Natural killer cell (primary cell): ENCODE measurements around the gene FOXJ3. TPM values are rescaled to one million over a fixed set of nuclear protein-coding genes. Genes with fewer than 3 reads are reported as not detected.
A peak's percentile ranks its signal among the peaks of the same experiment; 100 is the strongest.

Source experiments
- ATAC-seq, 3 donors: fragments of 150-1000 bp in 2 of 3; fragments of 200-7000 bp in 1 of 3; cut with Tn5 transposase; 1 replicate in 1 of 3; 2 replicates in 2 of 3; pipeline ENCODE4 v1.10.0; 2021; ENCODE audit warnings: mild to moderate bottlenecking in 2 of 3, moderate library complexity in 2 of 3
- DNase-seq, 2 donors: peaks; one replicate each; pipeline versions ENCODE4 v3.0.0 to v3.0.0-alpha.2; 2013 to 2021; ENCODE audit warnings: mixed read lengths in 1 of 2
- H3K27ac ChIP-seq: one replicate; pipeline ENCODE4 v1.5.1; 2013; ENCODE audit warnings: mild to moderate bottlenecking, low read length
- H3K27me3 ChIP-seq: one replicate; pipeline ENCODE4 v1.6.1; 2013; ENCODE audit warnings: low read length; ENCODE audit not compliant: control insufficient read depth, insufficient read depth
- H3K36me3 ChIP-seq: one replicate; pipeline ENCODE4 v1.6.1; 2013; ENCODE audit warnings: low read length; ENCODE audit not compliant: control insufficient read depth, insufficient read depth
- H3K4me1 ChIP-seq: one replicate; pipeline ENCODE4 v1.6.1; 2013; ENCODE audit warnings: low read length; ENCODE audit not compliant: control insufficient read depth, insufficient read depth
- H3K4me3 ChIP-seq: one replicate; pipeline ENCODE4 v1.5.1; 2013; ENCODE audit warnings: low read length
- H3K9me3 ChIP-seq: one replicate; pipeline ENCODE4 v1.6.1; 2013; ENCODE audit warnings: low read length; ENCODE audit not compliant: control insufficient read depth, insufficient read depth
- H3K27ac Mint-ChIP-seq, 2 donors: one replicate each; pipeline ENCODE4 v1.8.0; 2022; ENCODE audit warnings: mild to moderate bottlenecking in 2 of 2, mixed read lengths in 2 of 2, moderate library complexity in 1 of 2
- H3K27me3 Mint-ChIP-seq, 2 donors: one replicate each; pipeline ENCODE4 v1.8.0; 2022; ENCODE audit warnings: low read depth in 2 of 2, mixed read lengths in 2 of 2
- H3K36me3 Mint-ChIP-seq: one replicate; pipeline ENCODE4 v1.8.0; 2022; ENCODE audit warnings: mixed read lengths
- H3K4me1 Mint-ChIP-seq, 2 donors: one replicate each; pipeline ENCODE4 v1.8.0; 2022; ENCODE audit warnings: mixed read lengths in 2 of 2
- H3K4me3 Mint-ChIP-seq: one replicate; pipeline ENCODE4 v1.8.0; 2022; ENCODE audit warnings: mild to moderate bottlenecking, moderate library complexity, mixed read lengths
- H3K9me3 Mint-ChIP-seq, 2 donors: one replicate each; pipeline ENCODE4 v1.8.0; 2022; ENCODE audit warnings: mixed read lengths in 2 of 2
- CTCF ChIP-seq: fragments of 200-600 bp; IDR thresholded peaks from one replicate; pipeline ENCODE4 v1.8.0; 2022; ENCODE audit warnings: antibody characterized with exemption
- WGBS: methylation state at CpG from one replicate; pipeline ENCODE4 v1.1.7; 2013; ENCODE audit warnings: missing lambda C conversion rate; ENCODE audit not compliant: insufficient coverage; 5-methylcytosine and 5-hydroxymethylcytosine counted together
- intact Hi-C: fragments of 100-400 bp; cut with micrococcal nuclease; formaldehyde crosslinking; loops from one replicate; pipeline ENCODE4 v1.14.2; 2022
- total RNA-seq, 4 donors: library from RNA; stranded (reverse); fragments of 120-200 nt in 1 of 4; gene quantifications; one replicate each; pipeline versions ENCODE4 v1.2.3 to v1.2.4, GENCODE V29; 2013 to 2022

Gene FOXJ3
- total RNA-seq, 3 donors from 2014 or later (not counting 1 experiment from before 2014, with no cell fraction given), result 81.9 to 93.8 (median 82.5) TPM

- Mint-ChIP-seq H3K4me3 (peak overlapping the region; percentile 56), H3K27me3 (no peaks in the 10 kb centered on the region), H3K27ac (peak overlapping the region; percentile 90), H3K36me3 (no peaks in the 10 kb centered on the region), H3K4me1 (peaks cover 88 to 91% of the 10 kb centered on the region in 2 donors), H3K9me3 (no peaks in the 10 kb centered on the region)
- H3K27ac ChIP-seq, result no peak overlapping the region
- no peaks in the 10 kb centered on the region for H3K36me3 ChIP-seq
- no peak overlapping the region for H3K4me3 ChIP-seq
- intact Hi-C loops, result loop anchor here (2.0 kb wide), 1 partner anchor 16 kb away; the partner anchor contains the start of gene FOXJ3
- ATAC-seq (no peak), DNase-seq (no peak)
- TF ChIP-seq CTCF, result no peak
- no peaks in the 10 kb centered on the region for H3K27me3 ChIP-seq
- H3K4me1 ChIP-seq, result peaks cover 28% of the 10 kb centered on the region
- no peaks in the 10 kb centered on the region for H3K9me3 ChIP-seq
- WGBS, result 95% methylated on average over 3 of the region's 4 CpGs
Observed at GRCh38 chr1:42318601-42319000, 16.4 kb downstream of the FOXJ3 start.

- no peaks in the 10 kb centered on the region for H3K9me3 Mint-ChIP-seq
- H3K4me3 Mint-ChIP-seq, result peak overlapping the region; percentile 48
- TF ChIP-seq CTCF, result no peak
- ATAC-seq, result no peak
- DNase-seq, result no peak
- H3K9me3 ChIP-seq, result no peaks in the 10 kb centered on the region
- H3K4me1 Mint-ChIP-seq, result peaks cover 84 to 86% of the 10 kb centered on the region in 2 donors
- no peaks in the 10 kb centered on the region for H3K36me3 Mint-ChIP-seq
- intact Hi-C loops, result no loop called here
- 67% methylated on average over 1 of the region's 1 CpG for WGBS
- no peak overlapping the region for H3K4me3 ChIP-seq
- H3K36me3 ChIP-seq, result no peaks in the 10 kb centered on the region
- H3K27ac ChIP-seq, result no peak overlapping the region
- H3K27me3 Mint-ChIP-seq, result no peaks in the 10 kb centered on the region
- no peaks in the 10 kb centered on the region for H3K27me3 ChIP-seq
- H3K4me1 ChIP-seq, result peaks cover 30% of the 10 kb centered on the region
- H3K27ac Mint-ChIP-seq, result peak overlapping the region; percentile 26 to 82
Observed at GRCh38 chr1:42317308-42317707, 17.7 kb downstream of the FOXJ3 start.

GRCh38 chr1:42316292-42316691 lies 18.7 kb downstream of the FOXJ3 start:
- no peaks in the 10 kb centered on the region for H3K27me3 ChIP-seq
- Mint-ChIP-seq H3K9me3 (no peaks in the 10 kb centered on the region), H3K27me3 (no peaks in the 10 kb centered on the region), H3K36me3 (no peaks in the 10 kb centered on the region), H3K4me3 (no peak overlapping the region), H3K4me1 (peaks cover 81 to 84% of the 10 kb centered on the region in 2 donors), H3K27ac (no peak overlapping the region)
- H3K4me1 ChIP-seq, result peaks cover 30% of the 10 kb centered on the region
- DNase-seq (no peak), ATAC-seq (no peak)
- no peaks in the 10 kb centered on the region for H3K9me3 ChIP-seq
- intact Hi-C loops, result no loop called here
- TF ChIP-seq CTCF, result no peak
- H3K36me3 ChIP-seq, result no peaks in the 10 kb centered on the region
- WGBS, result 92% methylated on average over 2 of the region's 2 CpGs
- H3K4me3 ChIP-seq, result no peak overlapping the region
- H3K27ac ChIP-seq, result no peak overlapping the region

GRCh38 chr1:42315500-42315899 lies 19.5 kb downstream of the FOXJ3 start:
- TF ChIP-seq CTCF, result no peak
- H3K27me3 ChIP-seq, result no peaks in the 10 kb centered on the region
- intact Hi-C loops, result no loop called here
- Mint-ChIP-seq H3K9me3 (no peaks in the 10 kb centered on the region), H3K4me3 (no peak overlapping the region), H3K27me3 (no peaks in the 10 kb centered on the region), H3K4me1 (peaks cover 79 to 85% of the 10 kb centered on the region in 2 donors), H3K36me3 (no peaks in the 10 kb centered on the region), H3K27ac (peak overlapping the region in 1 of 2 donors; percentile 48)
- H3K36me3 ChIP-seq, result no peaks in the 10 kb centered on the region
- no peaks in the 10 kb centered on the region for H3K9me3 ChIP-seq
- WGBS, result 95% methylated on average over 2 of the region's 2 CpGs
- H3K4me3 ChIP-seq, result no peak overlapping the region
- H3K4me1 ChIP-seq, result peaks cover 30% of the 10 kb centered on the region
- ATAC-seq, result no peak
- no peak for DNase-seq
- no peak overlapping the region for H3K27ac ChIP-seq
